Astrocyte of the cerebellum (primary cell): ENCODE measurements around the gene SYCP2L.
"Not testable (repeated sequence)": the region's sequence is repeated elsewhere in the genome, so short reads cannot be mapped to it uniquely, and the experiment has no call there.

Source experiments
- DNase-seq: peaks from one replicate; pipeline ENCODE4 v3.0.0-alpha.2; 2011; ENCODE audit warnings: low read depth
- H3K4me3 ChIP-seq: 2 replicates; pipeline ENCODE4 v1.5.1; 2011; ENCODE audit warnings: mild to moderate bottlenecking, low read depth, low read length, moderate library complexity
- in situ Hi-C: cut with HindIII; loops from 2 replicates; pipeline ENCODE4 v1.10.0; 2017; ENCODE audit warnings: low sequenced_read_pairs
- TF ChIP-seq, protein P1 (sequence below): IDR thresholded peaks from 2 replicates; pipeline ENCODE4 v1.5.1; 2012; ENCODE audit warnings: low read length, low read depth, moderate library complexity, mild to moderate bottlenecking; ENCODE audit errors: missing control alignments

SYCP2L gene

DNA sequence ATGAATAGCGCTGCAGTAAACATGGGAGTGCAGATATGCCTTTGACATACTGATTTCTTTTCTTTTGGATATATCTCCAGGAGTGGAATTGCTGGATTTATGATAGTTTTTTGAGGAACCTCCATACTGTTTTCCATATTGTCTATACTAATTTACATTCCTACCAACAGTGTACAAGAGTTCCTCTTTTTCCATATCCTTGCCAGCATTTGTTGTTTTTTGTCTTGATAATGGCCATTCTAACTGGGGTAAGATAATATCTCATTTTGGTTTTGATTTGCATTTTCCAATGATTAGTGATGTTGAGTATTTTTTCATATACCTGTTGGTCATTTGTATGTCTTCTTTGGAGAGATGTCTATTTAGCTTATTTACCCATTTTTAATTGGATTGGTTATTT, 3.3 kb downstream of the SYCP2L start:
- H3K4me3 ChIP-seq, result no peak overlapping the region
- no peak for DNase-seq
- in situ Hi-C loops, result no loop called here
- TF ChIP-seq, protein P1, sequence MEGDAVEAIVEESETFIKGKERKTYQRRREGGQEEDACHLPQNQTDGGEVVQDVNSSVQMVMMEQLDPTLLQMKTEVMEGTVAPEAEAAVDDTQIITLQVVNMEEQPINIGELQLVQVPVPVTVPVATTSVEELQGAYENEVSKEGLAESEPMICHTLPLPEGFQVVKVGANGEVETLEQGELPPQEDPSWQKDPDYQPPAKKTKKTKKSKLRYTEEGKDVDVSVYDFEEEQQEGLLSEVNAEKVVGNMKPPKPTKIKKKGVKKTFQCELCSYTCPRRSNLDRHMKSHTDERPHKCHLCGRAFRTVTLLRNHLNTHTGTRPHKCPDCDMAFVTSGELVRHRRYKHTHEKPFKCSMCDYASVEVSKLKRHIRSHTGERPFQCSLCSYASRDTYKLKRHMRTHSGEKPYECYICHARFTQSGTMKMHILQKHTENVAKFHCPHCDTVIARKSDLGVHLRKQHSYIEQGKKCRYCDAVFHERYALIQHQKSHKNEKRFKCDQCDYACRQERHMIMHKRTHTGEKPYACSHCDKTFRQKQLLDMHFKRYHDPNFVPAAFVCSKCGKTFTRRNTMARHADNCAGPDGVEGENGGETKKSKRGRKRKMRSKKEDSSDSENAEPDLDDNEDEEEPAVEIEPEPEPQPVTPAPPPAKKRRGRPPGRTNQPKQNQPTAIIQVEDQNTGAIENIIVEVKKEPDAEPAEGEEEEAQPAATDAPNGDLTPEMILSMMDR, result no peak

DNA sequence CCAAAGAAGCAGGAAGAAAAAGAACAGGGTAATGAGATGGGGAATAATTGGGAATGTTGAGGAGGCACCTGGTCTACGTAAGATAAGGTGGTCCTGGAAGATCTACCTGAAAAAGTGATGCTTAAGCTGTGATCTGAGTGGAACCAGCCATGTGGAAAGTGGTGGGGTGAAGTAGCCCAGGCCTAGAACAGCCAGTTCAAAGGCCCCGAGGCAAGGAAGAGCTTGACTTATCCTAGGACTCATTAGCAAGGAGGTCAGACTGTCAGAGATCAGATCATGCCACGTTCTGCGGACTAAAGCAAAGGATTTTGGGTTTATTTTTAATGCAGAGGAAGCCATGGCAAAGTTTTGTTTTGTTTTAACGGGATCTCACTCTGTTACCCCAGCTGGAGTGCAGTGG, 5.1 kb downstream of the SYCP2L start:
- DNase-seq, result no peak

DNA sequence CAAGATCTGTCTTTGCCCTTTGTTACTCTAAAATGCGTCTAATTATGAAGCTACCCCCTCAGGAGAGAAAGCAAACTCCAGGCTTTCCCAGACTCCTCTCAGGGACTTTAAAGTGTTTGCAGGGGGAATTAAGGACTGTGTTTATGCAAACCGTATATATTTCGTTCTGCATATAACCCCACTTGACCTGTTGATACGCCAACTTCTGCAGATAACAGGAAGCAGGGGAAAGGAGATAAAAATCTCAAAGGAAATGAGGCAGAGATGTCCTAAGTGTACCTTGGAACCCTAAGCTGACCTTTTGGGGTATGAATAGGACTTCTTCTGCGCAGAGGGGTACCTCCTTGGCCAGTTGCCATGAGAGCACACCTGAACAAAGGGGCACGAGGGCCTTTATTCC, 8.1 kb downstream of the SYCP2L start:
- H3K4me3 ChIP-seq, result no peak overlapping the region
- no peak for DNase-seq
- in situ Hi-C loops, result no loop called here
- TF ChIP-seq, protein P1, result no peak

More for the DNA sequence above, 5.1 kb downstream of the SYCP2L start:
- TF ChIP-seq, protein P1, result no peak
- in situ Hi-C loops, result no loop called here
- no peak overlapping the region for H3K4me3 ChIP-seq

DNA sequence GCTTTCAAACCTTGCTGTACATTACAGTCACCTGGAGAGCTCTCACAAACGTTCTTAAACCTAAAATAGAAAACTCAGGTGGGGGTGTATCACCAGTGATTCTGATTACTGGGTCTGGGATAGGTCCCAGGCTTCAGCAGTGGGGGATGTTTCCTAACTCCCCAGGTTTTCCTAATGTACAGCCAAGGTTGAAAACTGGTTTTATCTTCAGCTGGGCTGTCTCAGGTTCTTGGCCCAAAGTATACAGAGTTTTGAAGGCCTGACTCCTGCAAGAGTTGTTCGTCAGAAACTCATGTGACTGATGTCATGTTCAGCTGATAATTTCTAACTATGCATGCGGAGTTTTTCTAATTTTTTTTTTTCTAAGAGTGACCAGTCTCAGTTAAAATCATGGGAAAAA, 9.8 kb downstream of the SYCP2L start:
- TF ChIP-seq, protein P1, result no peak
- in situ Hi-C loops, result no loop called here
- H3K4me3 ChIP-seq, result no peak overlapping the region
- no peak for DNase-seq

DNA sequence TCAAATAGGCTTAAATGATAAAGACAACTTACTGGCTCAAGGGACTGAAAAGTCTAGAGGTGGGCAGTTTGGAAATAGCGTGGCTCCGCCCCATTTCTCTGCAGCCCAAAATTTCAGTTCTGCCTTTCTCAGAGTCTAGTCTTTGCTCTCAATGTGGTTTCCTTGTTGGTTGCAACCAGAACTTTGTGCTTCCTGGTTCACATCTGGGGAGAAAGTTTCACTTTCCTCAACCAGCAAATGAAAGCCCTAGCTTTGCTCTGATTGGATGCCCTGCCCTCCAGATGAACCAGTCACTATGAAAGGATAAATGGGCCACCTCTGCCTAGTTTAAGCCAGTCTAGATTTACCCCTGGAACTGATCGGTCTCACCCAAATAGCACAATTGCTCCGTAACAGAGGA, 14.9 kb downstream of the SYCP2L start:
- no peak for DNase-seq
- H3K4me3 ChIP-seq, result no peak overlapping the region
- in situ Hi-C loops, result no loop called here
- TF ChIP-seq, protein P1, result no peak

DNA sequence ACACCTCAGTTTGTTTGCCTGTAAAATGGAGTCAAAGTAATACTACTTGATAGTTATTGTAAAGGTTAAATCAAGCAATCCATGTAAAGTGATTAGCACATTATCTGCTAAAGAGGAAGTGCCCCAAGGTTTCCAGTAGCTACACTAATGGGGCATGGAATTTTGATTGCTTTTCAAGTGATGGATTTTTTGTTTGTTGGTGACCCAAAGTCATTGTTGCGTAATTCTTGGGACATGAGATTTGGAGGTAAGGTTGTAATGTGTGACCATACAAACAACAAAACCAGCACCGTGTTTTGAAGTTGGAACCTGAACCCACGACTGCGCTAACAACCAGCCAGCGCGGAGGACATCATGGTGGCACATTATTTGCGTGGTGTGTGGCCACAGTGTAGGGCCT, 17.2 kb downstream of the SYCP2L start:
- TF ChIP-seq, protein P1, result no peak
- no peak overlapping the region for H3K4me3 ChIP-seq
- no peak for DNase-seq
- in situ Hi-C loops, result no loop called here

DNA sequence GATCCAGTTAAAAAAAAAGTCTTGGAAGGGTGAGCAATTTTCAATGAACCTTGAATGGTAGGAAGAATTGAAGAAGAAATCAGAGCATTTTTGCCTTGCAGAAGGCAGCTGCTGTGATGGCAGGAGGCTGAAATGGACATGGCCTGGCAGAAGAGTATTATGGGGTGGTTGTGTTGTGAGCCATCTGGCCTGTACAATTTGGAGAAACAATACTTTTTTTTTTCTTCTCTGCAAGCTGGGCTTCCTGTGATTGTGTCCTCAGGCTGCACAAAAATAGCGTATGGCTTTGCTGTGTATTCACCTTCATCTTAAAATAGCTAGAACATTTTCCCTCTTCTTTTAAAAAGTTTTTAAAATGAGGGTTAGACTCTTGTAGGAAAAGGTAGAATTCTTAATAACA, 21.4 kb downstream of the SYCP2L start:
- no peak overlapping the region for H3K4me3 ChIP-seq
- in situ Hi-C loops, result no loop called here
- DNase-seq, result no peak
- TF ChIP-seq, protein P1, result no peak

DNA sequence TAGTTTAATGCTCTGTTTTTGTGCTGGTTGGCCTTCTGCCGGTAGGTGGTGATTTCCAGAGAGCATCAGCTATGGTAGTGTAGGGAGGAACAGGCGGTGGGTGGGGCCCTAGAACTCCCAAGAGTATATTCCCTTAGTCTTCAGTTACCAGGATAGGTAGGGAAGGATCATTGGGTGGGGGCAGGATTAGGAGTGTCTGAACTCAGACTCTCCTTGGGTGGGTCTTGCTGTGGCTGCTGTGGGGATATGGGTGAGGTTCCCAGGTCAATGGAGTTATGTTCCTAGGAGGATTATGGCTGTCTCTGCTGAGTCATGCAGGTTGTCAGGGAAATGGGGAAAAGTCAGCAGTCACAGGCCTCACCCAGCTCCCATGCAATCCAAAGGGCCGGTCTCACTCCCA, 32.7 kb downstream of the SYCP2L start:
- in situ Hi-C loops, DNase-seq: not testable (repeated sequence)

More for the DNA sequence above, 32.7 kb downstream of the SYCP2L start:
- not testable (repeated sequence) for H3K4me3 ChIP-seq
